Measurements from ENCODE around the gene CLDN9. TPM values are rescaled to one million over a fixed set of nuclear protein-coding genes. Genes with fewer than 3 reads are reported as not detected.
"Not testable (repeated sequence)": the region's sequence is repeated elsewhere in the genome, so short reads cannot be mapped to it uniquely, and the experiment has no call there.

The CLDN9 gene
- total RNA-seq, 1 donor from 2014 or later: 0.48 TPM

- H3K4me3 Mint-ChIP-seq (ENCODE audit: unreplicated experiment): no peak overlapping the region
- peaks cover 5% of the 10 kb centered on the region for H3K36me3 Mint-ChIP-seq (ENCODE audit: low read depth, unreplicated experiment)
- Histone ChIP-seq H4K20me1 (ENCODE audit: insufficient read depth, low read length) (peaks cover 3% of the 10 kb centered on the region), H3K4me2 (ENCODE audit: low read length) (no peak overlapping the region), H3K27ac (ENCODE audit: low read depth, low read length) (no peak overlapping the region), H3K4me1 (ENCODE audit: insufficient read depth, low read length) (peaks cover 5% of the 10 kb centered on the region), H3K79me2 (ENCODE audit: insufficient read depth, low read length) (no peaks in the 10 kb centered on the region), H3K9ac (ENCODE audit: low read length) (no peak overlapping the region), H3K4me3 (ENCODE audit: insufficient read depth, low read depth, low read length) (no peak overlapping the region), H3K27me3 (ENCODE audit: insufficient read depth, low read length) (peaks cover 19% of the 10 kb centered on the region), H3K36me3 (ENCODE audit: insufficient read depth, low read length) (no peaks in the 10 kb centered on the region), H3K9me3 (ENCODE audit: insufficient read depth, low read depth, low read length) (no peaks in the 10 kb centered on the region), H2AFZ (ENCODE audit: low read depth, low read length) (no peak overlapping the region)
- no peak overlapping the region for H3K27ac Mint-ChIP-seq (ENCODE audit: unreplicated experiment)
- peaks cover 27% of the 10 kb centered on the region for H3K27me3 Mint-ChIP-seq (ENCODE audit: low read depth, unreplicated experiment)
- no peak for FAIRE-seq
- no peak for DNase-seq (ENCODE audit: low read depth)
- H3K9me3 Mint-ChIP-seq (ENCODE audit: unreplicated experiment): peaks cover 3% of the 10 kb centered on the region
- TF ChIP-seq CTCF (IDR thresholded peaks at IDR 0.05; ENCODE audit: insufficient read depth, low read depth, low read length) (no peak), EZH2 (IDR thresholded peaks at IDR 0.05; ENCODE audit: insufficient read depth, low read length) (no peak)
- no peaks in the 10 kb centered on the region for H3K4me1 Mint-ChIP-seq (ENCODE audit: low read depth, unreplicated experiment)
Observed at GRCh38 chr16:3050487-3050886, 37.8 kb downstream of the CLDN9 start.

DNA sequence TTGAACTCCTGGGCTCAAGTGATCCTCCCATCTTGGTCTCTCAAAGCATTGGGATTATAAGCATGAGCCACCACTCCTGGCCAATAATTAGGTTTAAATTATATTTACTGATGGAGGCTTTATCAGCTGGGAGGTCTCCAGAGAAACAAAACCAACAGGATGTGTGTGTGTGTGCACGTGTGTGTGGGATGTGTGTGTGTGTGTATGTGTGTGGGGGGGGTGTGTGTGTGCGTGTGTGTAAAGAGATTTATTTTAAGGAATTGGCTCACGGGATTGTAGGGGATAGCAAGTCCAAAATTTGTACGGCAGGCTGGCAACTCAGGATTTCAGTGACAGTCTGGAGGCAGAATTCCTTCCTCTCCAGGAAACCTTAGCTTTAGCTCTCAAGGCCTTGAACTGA, 38.3 kb downstream of the CLDN9 start:
- Mint-ChIP-seq H3K4me3 (ENCODE audit: unreplicated experiment) (no peak overlapping the region), H3K4me1 (ENCODE audit: low read depth, unreplicated experiment) (no peaks in the 10 kb centered on the region), H3K27ac (ENCODE audit: unreplicated experiment) (no peak overlapping the region), H3K27me3 (ENCODE audit: low read depth, unreplicated experiment) (peaks cover 27% of the 10 kb centered on the region), H3K36me3 (ENCODE audit: low read depth, unreplicated experiment) (peaks cover 5% of the 10 kb centered on the region), H3K9me3 (ENCODE audit: unreplicated experiment) (peaks cover 3% of the 10 kb centered on the region)
- Histone ChIP-seq H3K9ac (ENCODE audit: low read length) (no peak overlapping the region), H4K20me1 (ENCODE audit: insufficient read depth, low read length) (peaks cover 3% of the 10 kb centered on the region), H2AFZ (ENCODE audit: low read depth, low read length) (no peak overlapping the region), H3K4me1 (ENCODE audit: insufficient read depth, low read length) (peaks cover under 1% of the 10 kb centered on the region), H3K4me3 (ENCODE audit: insufficient read depth, low read depth, low read length) (no peak overlapping the region), H3K79me2 (ENCODE audit: insufficient read depth, low read length) (no peaks in the 10 kb centered on the region), H3K9me3 (ENCODE audit: insufficient read depth, low read depth, low read length) (no peaks in the 10 kb centered on the region), H3K4me2 (ENCODE audit: low read length) (no peak overlapping the region), H3K27ac (ENCODE audit: low read depth, low read length) (no peak overlapping the region), H3K27me3 (ENCODE audit: insufficient read depth, low read length) (peaks cover 16% of the 10 kb centered on the region), H3K36me3 (ENCODE audit: insufficient read depth, low read length) (no peaks in the 10 kb centered on the region)
- TF ChIP-seq EZH2 (IDR thresholded peaks at IDR 0.05; ENCODE audit: insufficient read depth, low read length) (no peak), CTCF (IDR thresholded peaks at IDR 0.05; ENCODE audit: insufficient read depth, low read depth, low read length) (no peak)
- DNase-seq (ENCODE audit: low read depth) (no peak), FAIRE-seq (no peak)

DNA sequence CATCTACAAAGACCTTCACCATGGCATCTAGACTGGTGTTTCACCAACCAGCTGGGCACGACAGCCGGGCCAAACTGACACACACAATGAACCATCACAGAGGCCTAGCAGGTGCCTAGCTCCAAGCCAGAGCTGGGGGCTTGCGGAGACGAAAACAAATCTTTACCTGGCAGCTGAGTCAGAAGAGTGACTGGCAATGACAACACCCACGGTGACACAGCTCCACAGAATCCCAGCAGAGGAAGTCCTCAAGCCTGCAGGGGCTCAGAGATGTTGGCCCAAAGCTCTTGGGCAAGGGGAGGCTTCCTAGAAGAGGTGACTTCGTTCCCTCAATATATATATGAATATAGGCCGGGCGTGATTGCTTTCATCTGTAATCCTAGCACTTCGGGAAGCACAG, 38.8 kb downstream of the CLDN9 start:
- FAIRE-seq (no peak), DNase-seq (ENCODE audit: low read depth) (no peak)
- Mint-ChIP-seq H3K36me3 (ENCODE audit: low read depth, unreplicated experiment) (peaks cover 5% of the 10 kb centered on the region), H3K4me1 (ENCODE audit: low read depth, unreplicated experiment) (no peaks in the 10 kb centered on the region), H3K27me3 (ENCODE audit: low read depth, unreplicated experiment) (peaks cover 27% of the 10 kb centered on the region), H3K9me3 (ENCODE audit: unreplicated experiment) (peaks cover 3% of the 10 kb centered on the region), H3K4me3 (ENCODE audit: unreplicated experiment) (no peak overlapping the region), H3K27ac (ENCODE audit: unreplicated experiment) (no peak overlapping the region)
- peaks cover 16% of the 10 kb centered on the region for H3K27me3 ChIP-seq (ENCODE audit: insufficient read depth, low read length)
- H3K79me2 ChIP-seq (ENCODE audit: insufficient read depth, low read length): no peaks in the 10 kb centered on the region
- H4K20me1 ChIP-seq (ENCODE audit: insufficient read depth, low read length): peaks cover 3% of the 10 kb centered on the region
- no peaks in the 10 kb centered on the region for H3K36me3 ChIP-seq (ENCODE audit: insufficient read depth, low read length)
- no peak overlapping the region for H2AFZ ChIP-seq (ENCODE audit: low read depth, low read length)
- no peak overlapping the region for H3K4me3 ChIP-seq (ENCODE audit: insufficient read depth, low read depth, low read length)
- peak; percentile 31 for TF ChIP-seq EZH2 (IDR thresholded peaks at IDR 0.05; ENCODE audit: insufficient read depth, low read length)
- no peak for TF ChIP-seq CTCF (IDR thresholded peaks at IDR 0.05; ENCODE audit: insufficient read depth, low read depth, low read length)
- no peak overlapping the region for H3K4me2 ChIP-seq (ENCODE audit: low read length)
- no peaks in the 10 kb centered on the region for H3K4me1 ChIP-seq (ENCODE audit: insufficient read depth, low read length)
- no peak overlapping the region for H3K27ac ChIP-seq (ENCODE audit: low read depth, low read length)
- H3K9ac ChIP-seq (ENCODE audit: low read length): no peak overlapping the region
- H3K9me3 ChIP-seq (ENCODE audit: insufficient read depth, low read depth, low read length): no peaks in the 10 kb centered on the region

GRCh38 chr16:3052571-3053329, 40.0 kb downstream of the CLDN9 start:
- peaks cover 25% of the 10 kb centered on the region for H3K27me3 Mint-ChIP-seq (ENCODE audit: low read depth, unreplicated experiment)
- not testable (repeated sequence) for H3K4me1 ChIP-seq (ENCODE audit: insufficient read depth, low read length); H3K36me3 ChIP-seq (ENCODE audit: insufficient read depth, low read length); H3K27ac ChIP-seq (ENCODE audit: low read depth, low read length); H2AFZ ChIP-seq (ENCODE audit: low read depth, low read length); FAIRE-seq; H3K4me3 ChIP-seq (ENCODE audit: insufficient read depth, low read depth, low read length); H3K4me1 Mint-ChIP-seq (ENCODE audit: low read depth, unreplicated experiment); H3K9me3 Mint-ChIP-seq (ENCODE audit: unreplicated experiment); H3K4me3 Mint-ChIP-seq (ENCODE audit: unreplicated experiment); H3K27ac Mint-ChIP-seq (ENCODE audit: unreplicated experiment); H3K9ac ChIP-seq (ENCODE audit: low read length); DNase-seq (ENCODE audit: low read depth); H4K20me1 ChIP-seq (ENCODE audit: insufficient read depth, low read length); H3K79me2 ChIP-seq (ENCODE audit: insufficient read depth, low read length); H3K9me3 ChIP-seq (ENCODE audit: insufficient read depth, low read depth, low read length); H3K4me2 ChIP-seq (ENCODE audit: low read length); H3K27me3 ChIP-seq (ENCODE audit: insufficient read depth, low read length); H3K36me3 Mint-ChIP-seq (ENCODE audit: low read depth, unreplicated experiment)

All from astrocyte (in vitro differentiated cells and primary cell).